ENCODE data around the gene DYNC1H1.

- TF ChIP-seq CTCF (optimal IDR thresholded peaks at IDR 0.05 in 1 of 3, IDR thresholded peaks at IDR 0.05 in 1 of 3, conservative IDR thresholded peaks at IDR 0.05 in 1 of 3; ENCODE audit: extremely low read depth in 1 of 3, insufficient read depth in 2 of 3, low read length in 3 of 3) (no peak), EZH2 (IDR thresholded peaks at IDR 0.05; ENCODE audit: low read length) (no peak)
Observed at GRCh38 chr14:101972126-101972866, 7.9 kb downstream of the DYNC1H1 start.
